Naive thymus-derived CD4-positive, alpha-beta T cell (primary cell): ENCODE measurements around the gene FHIT. TPM values are rescaled to one million over a fixed set of nuclear protein-coding genes. Genes with fewer than 3 reads are reported as not detected.
A peak's percentile ranks its signal among the peaks of the same experiment; 100 is the strongest.

ENCODE experiments used
- ATAC-seq: fragments of 150-1000 bp; cut with Tn5 transposase; 2 replicates; pipeline ENCODE4 v1.10.0; 2021; ENCODE audit warnings: mild to moderate bottlenecking, moderate library complexity
- CTCF ChIA-PET: fragments of 350-600 bp; sonication (Branson Sonifier 250); formaldehyde crosslinking; loops from one replicate; lab custom pipeline; 2021; ENCODE audit warnings: antibody characterized with exemption; lab: Charles Lee
- POLR2A ChIA-PET: fragments of 350-600 bp; sonication (Branson Sonifier 250); formaldehyde crosslinking; loops from one replicate; lab custom pipeline; 2021; ENCODE audit warnings: antibody characterized with exemption, inconsistent platforms; lab: Charles Lee
- DNase-seq, 9 donors: peaks; one replicate each; pipeline versions ENCODE4 v3.0.0 to v3.0.0-alpha.2; 2020 to 2022; ENCODE audit warnings: mixed read lengths in 1 of 9
- H3K27ac ChIP-seq: one replicate; pipeline ENCODE4 v1.7.0; 2013; ENCODE audit warnings: mild to moderate bottlenecking, low read depth, low read length, moderate library complexity
- H3K27me3 ChIP-seq, 2 donors: one replicate each; pipeline ENCODE4 v1.7.0; 2013; ENCODE audit warnings: low read length in 2 of 2, mild to moderate bottlenecking in 2 of 2, moderate library complexity in 2 of 2; ENCODE audit not compliant: control insufficient read depth in 2 of 2, insufficient read depth in 2 of 2
- H3K36me3 ChIP-seq, 3 experiments: 1 replicate in 2 of 3; 2 replicates in 1 of 3; pipeline ENCODE4 v1.7.0; 2013; ENCODE audit warnings: low read length in 3 of 3, mild to moderate bottlenecking in 3 of 3, moderate library complexity in 1 of 3; ENCODE audit not compliant: insufficient read depth in 3 of 3, control insufficient read depth in 2 of 3
- H3K4me1 ChIP-seq, 2 donors: one replicate each; pipeline ENCODE4 v1.7.0; 2013; ENCODE audit warnings: low read length in 2 of 2, mild to moderate bottlenecking in 2 of 2, moderate library complexity in 1 of 2; ENCODE audit not compliant: control insufficient read depth in 2 of 2, insufficient read depth in 2 of 2
- H3K4me3 ChIP-seq: 2 replicates; pipeline ENCODE4 v1.7.0; 2013; ENCODE audit warnings: mild to moderate bottlenecking, low read length
- H3K9me3 ChIP-seq, 3 experiments: 1 replicate in 2 of 3; 2 replicates in 1 of 3; pipeline ENCODE4 v1.7.0; 2013; ENCODE audit warnings: low read length in 3 of 3; ENCODE audit not compliant: control insufficient read depth in 2 of 3
- H3K27ac Mint-ChIP-seq, 9 donors: one replicate each; pipeline ENCODE4 v1.8.0; 2020 to 2022; ENCODE audit warnings: mixed read lengths in 9 of 9, mild to moderate bottlenecking in 8 of 9, moderate library complexity in 5 of 9, inconsistent platforms in 2 of 9
- H3K27me3 Mint-ChIP-seq, 5 donors: one replicate each; pipeline ENCODE4 v1.8.0; 2021 to 2022; ENCODE audit warnings: mixed read lengths in 5 of 5, mild to moderate bottlenecking in 1 of 5
- H3K36me3 Mint-ChIP-seq, 5 donors: one replicate each; pipeline ENCODE4 v1.8.0; 2020 to 2022; ENCODE audit warnings: mixed read lengths in 5 of 5, mild to moderate bottlenecking in 3 of 5, inconsistent platforms in 1 of 5
- H3K4me1 Mint-ChIP-seq, 7 donors: one replicate each; pipeline ENCODE4 v1.8.0; 2020 to 2022; ENCODE audit warnings: mixed read lengths in 7 of 7, mild to moderate bottlenecking in 3 of 7, inconsistent platforms in 1 of 7
- H3K4me3 Mint-ChIP-seq, 10 donors: one replicate each; pipeline ENCODE4 v1.8.0; 2020 to 2022; ENCODE audit warnings: mild to moderate bottlenecking in 10 of 10, mixed read lengths in 10 of 10, moderate library complexity in 6 of 10, inconsistent platforms in 2 of 10
- H3K9me3 Mint-ChIP-seq, 11 donors: one replicate each; pipeline ENCODE4 v1.8.0; 2020 to 2022; ENCODE audit warnings: mixed read lengths in 11 of 11, mild to moderate bottlenecking in 4 of 11, inconsistent platforms in 1 of 11, moderate library complexity in 1 of 11
- intact Hi-C, 2 donors: fragments of 100-400 bp; cut with micrococcal nuclease; formaldehyde crosslinking; loops; one replicate each; pipeline ENCODE4 v1.15.1; 2023
- polyA plus RNA-seq, 2 donors: library from polyadenylated mRNA; unstranded; fragments of 300-500 nt; fragmentation: Illumina TruSeq; gene quantifications; one replicate each; pipeline ENCODE4 v1.2.3, GENCODE V29; 2021
- total RNA-seq, 6 experiments: library from RNA in 5 of 6; stranded (reverse) in 5 of 6; gene quantifications; 1 replicate in 5 of 6; 2 replicates in 1 of 6; pipeline ENCODE4 v1.2.3 and lab custom pipeline; 2021 to 2026

The FHIT gene
- total and polyA plus RNA-seq, 7 experiments from 2014 or later, result 51.2 to 230 (median 152) TPM

GRCh38 chr3:60757724-60758123 is 493.5 kb downstream of the FHIT start:
- Mint-ChIP-seq H3K27me3 (no peaks in the 10 kb centered on the region), H3K27ac (no peak overlapping the region), H3K4me1 (peaks cover 0 to 11% (median 6%) of the 10 kb centered on the region in 7 donors), H3K4me3 (no peak overlapping the region), H3K9me3 (peaks cover 0 to 13% (median 0%) of the 10 kb centered on the region in 11 donors), H3K36me3 (peaks cover 0 to 4% (median 0%) of the 10 kb centered on the region in 5 donors)
- DNase-seq (no peak), ATAC-seq (no peak)
- Histone ChIP-seq H3K36me3 (no peaks in the 10 kb centered on the region), H3K27me3 (no peaks in the 10 kb centered on the region), H3K9me3 (no peaks in the 10 kb centered on the region), H3K4me1 (no peaks in the 10 kb centered on the region), H3K4me3 (no peak overlapping the region), H3K27ac (no peak overlapping the region)
- ChIA-PET CTCF (no interaction called here), POLR2A (no interaction called here)
- intact Hi-C loops, result no loop called here

- H3K9me3 Mint-ChIP-seq, result peaks cover 0 to 13% (median under 1%) of the 10 kb centered on the region in 11 donors
- peaks cover 0 to 11% (median 6%) of the 10 kb centered on the region in 7 donors for H3K4me1 Mint-ChIP-seq
- H3K27ac Mint-ChIP-seq, result no peak overlapping the region
- Histone ChIP-seq H3K4me1 (no peaks in the 10 kb centered on the region), H3K27ac (no peak overlapping the region), H3K36me3 (no peaks in the 10 kb centered on the region), H3K27me3 (no peaks in the 10 kb centered on the region), H3K4me3 (no peak overlapping the region), H3K9me3 (no peaks in the 10 kb centered on the region)
- H3K27me3 Mint-ChIP-seq, result no peaks in the 10 kb centered on the region
- ATAC-seq (no peak), DNase-seq (no peak)
- H3K36me3 Mint-ChIP-seq, result peaks cover 0 to 4% (median 0%) of the 10 kb centered on the region in 5 donors
- CTCF ChIA-PET, result interaction anchor here (0.5 kb wide), 1 partner anchor 26 kb away, joined by 4 read pairs; no protein-coding TSS in a partner anchor
- POLR2A ChIA-PET, result no interaction called here
- no peak overlapping the region for H3K4me3 Mint-ChIP-seq
- intact Hi-C loops, result no loop called here
These were observed 494.8 kb downstream of the FHIT start for GRCh38 chr3:60756241-60757030.

GRCh38 chr3:60755094-60755493 is 496.2 kb downstream of the FHIT start:
- DNase-seq (no peak), ATAC-seq (no peak)
- peaks cover 0 to 7% (median under 1%) of the 10 kb centered on the region in 5 donors for H3K36me3 Mint-ChIP-seq
- no peaks in the 10 kb centered on the region for H3K27me3 Mint-ChIP-seq
- H3K36me3 ChIP-seq, result no peaks in the 10 kb centered on the region
- H3K4me1 ChIP-seq, result no peaks in the 10 kb centered on the region
- H3K4me3 ChIP-seq, result no peak overlapping the region
- no peak overlapping the region for H3K27ac Mint-ChIP-seq
- intact Hi-C loops, result no loop called here
- peaks cover 0 to 11% (median 5%) of the 10 kb centered on the region in 7 donors for H3K4me1 Mint-ChIP-seq
- H3K27ac ChIP-seq, result no peak overlapping the region
- H3K27me3 ChIP-seq, result no peaks in the 10 kb centered on the region
- H3K4me3 Mint-ChIP-seq, result no peak overlapping the region
- ChIA-PET POLR2A (no interaction called here), CTCF (no interaction called here)
- peaks cover 0 to 8% (median 0%) of the 10 kb centered on the region in 3 experiments for H3K9me3 ChIP-seq
- H3K9me3 Mint-ChIP-seq, result peaks cover 4 to 20% (median 9%) of the 10 kb centered on the region in 11 donors

GRCh38 chr3:60754617-60755016 is 496.6 kb downstream of the FHIT start:
- Histone ChIP-seq H3K27ac (no peak overlapping the region), H3K4me1 (no peaks in the 10 kb centered on the region), H3K4me3 (no peak overlapping the region), H3K9me3 (peaks cover 0 to 8% (median 0%) of the 10 kb centered on the region in 3 experiments), H3K27me3 (no peaks in the 10 kb centered on the region), H3K36me3 (no peaks in the 10 kb centered on the region)
- H3K4me3 Mint-ChIP-seq, result no peak overlapping the region
- peaks cover 7 to 20% (median 13%) of the 10 kb centered on the region in 11 donors for H3K9me3 Mint-ChIP-seq
- intact Hi-C loops, result no loop called here
- H3K27me3 Mint-ChIP-seq, result no peaks in the 10 kb centered on the region
- ChIA-PET POLR2A (no interaction called here), CTCF (no interaction called here)
- DNase-seq (no peak), ATAC-seq (peak; percentile 29)
- peaks cover 0 to 11% (median under 1%) of the 10 kb centered on the region in 7 donors for H3K4me1 Mint-ChIP-seq
- peaks cover 0 to 8% (median 4%) of the 10 kb centered on the region in 5 donors for H3K36me3 Mint-ChIP-seq
- no peak overlapping the region for H3K27ac Mint-ChIP-seq

- Histone ChIP-seq H3K27ac (no peak overlapping the region), H3K4me1 (no peaks in the 10 kb centered on the region), H3K9me3 (peaks cover 0 to 8% (median 0%) of the 10 kb centered on the region in 3 experiments), H3K4me3 (no peak overlapping the region), H3K27me3 (no peaks in the 10 kb centered on the region), H3K36me3 (no peaks in the 10 kb centered on the region)
- ChIA-PET POLR2A (no interaction called here), CTCF (no interaction called here)
- Mint-ChIP-seq H3K9me3 (peaks cover 6 to 20% (median 16%) of the 10 kb centered on the region in 11 donors), H3K4me3 (no peak overlapping the region), H3K36me3 (peaks cover 0 to 15% (median 5%) of the 10 kb centered on the region in 5 donors), H3K4me1 (no peaks in the 10 kb centered on the region), H3K27me3 (no peaks in the 10 kb centered on the region), H3K27ac (no peak overlapping the region)
- DNase-seq (no peak), ATAC-seq (no peak)
- intact Hi-C loops, result no loop called here
These were observed 498.4 kb downstream of the FHIT start for GRCh38 chr3:60752809-60753208.

- Mint-ChIP-seq H3K4me3 (no peak overlapping the region), H3K9me3 (peaks cover 7 to 20% (median 16%) of the 10 kb centered on the region in 11 donors), H3K4me1 (peaks cover 0 to 5% (median 0%) of the 10 kb centered on the region in 7 donors), H3K36me3 (peaks cover 0 to 15% (median 5%) of the 10 kb centered on the region in 5 donors), H3K27ac (no peak overlapping the region), H3K27me3 (no peaks in the 10 kb centered on the region)
- CTCF ChIA-PET, result no interaction called here
- H3K4me1 ChIP-seq, result no peaks in the 10 kb centered on the region
- ATAC-seq (no peak), DNase-seq (no peak)
- H3K36me3 ChIP-seq, result no peaks in the 10 kb centered on the region
- H3K4me3 ChIP-seq, result no peak overlapping the region
- H3K9me3 ChIP-seq, result peaks cover 0 to 8% (median 0%) of the 10 kb centered on the region in 3 experiments
- intact Hi-C loops, result no loop called here
- H3K27me3 ChIP-seq, result no peaks in the 10 kb centered on the region
- no peak overlapping the region for H3K27ac ChIP-seq
- POLR2A ChIA-PET, result no interaction called here
These were observed 504.4 kb downstream of the FHIT start for GRCh38 chr3:60746695-60747416.
